ENCODE data around the gene SCN1A. TPM values are rescaled to one million over a fixed set of nuclear protein-coding genes. Genes with fewer than 3 reads are reported as not detected.
"Not testable (repeated sequence)": the region's sequence is repeated elsewhere in the genome, so short reads cannot be mapped to it uniquely, and the experiment has no call there.

Gene SCN1A
- total and polyA plus RNA-seq, 2 of the 8 experiments (the other 6 are each of a cell fraction or from before 2014, with no cell fraction given), result 0.18 to 1.9 TPM

DNA sequence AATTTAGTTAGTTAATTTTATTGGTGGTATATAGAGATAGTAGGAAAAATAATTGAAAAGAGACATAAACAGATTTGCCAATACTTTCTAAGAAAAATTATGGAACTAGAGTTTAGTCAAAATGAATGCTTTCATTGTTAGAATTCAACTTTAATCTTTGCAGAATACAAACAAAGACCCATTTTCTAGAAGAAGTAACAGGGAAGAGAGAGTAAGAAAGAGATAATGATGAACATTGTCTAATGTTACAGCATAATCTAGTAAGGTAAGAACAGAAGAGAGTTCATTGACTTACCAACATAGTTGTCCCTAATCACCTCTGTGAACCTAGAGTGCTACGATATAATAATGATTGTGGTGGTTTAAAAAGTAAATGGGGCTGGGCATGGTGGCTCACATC lies 23.7 kb downstream of the SCN1A start (continued):
- TF ChIP-seq ATF2 (IDR thresholded peaks at IDR 0.05; ENCODE audit: low read length) (no peak), TAF7 (optimal IDR thresholded peaks at IDR 0.05; ENCODE audit: borderline replicate concordance, low read depth, low read length) (no peak), POLR2A (IDR thresholded peaks at IDR 0.05; ENCODE audit: control extremely low read depth in 1 of 2, low read depth in 2 of 2, low read length in 2 of 2) (no peak), RAD21 (IDR thresholded peaks at IDR 0.05 in 1 of 2, conservative IDR thresholded peaks at IDR 0.05 in 1 of 2; ENCODE audit: low read depth in 2 of 2, low read length in 2 of 2) (no peak), GTF2F1 (IDR thresholded peaks at IDR 0.05; ENCODE audit: borderline replicate concordance, low read depth, low read length) (no peak), TAF1 (IDR thresholded peaks at IDR 0.05; ENCODE audit: low read depth, low read length) (no peak), PHF8 (conservative IDR thresholded peaks at IDR 0.05; ENCODE audit: low read depth, low read length) (no peak), KDM1A (IDR thresholded peaks at IDR 0.05; ENCODE audit: borderline replicate concordance, low read length) (no peak)
- TF ChIP-seq, protein P1, sequence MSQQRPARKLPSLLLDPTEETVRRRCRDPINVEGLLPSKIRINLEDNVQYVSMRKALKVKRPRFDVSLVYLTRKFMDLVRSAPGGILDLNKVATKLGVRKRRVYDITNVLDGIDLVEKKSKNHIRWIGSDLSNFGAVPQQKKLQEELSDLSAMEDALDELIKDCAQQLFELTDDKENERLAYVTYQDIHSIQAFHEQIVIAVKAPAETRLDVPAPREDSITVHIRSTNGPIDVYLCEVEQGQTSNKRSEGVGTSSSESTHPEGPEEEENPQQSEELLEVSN (IDR thresholded peaks at IDR 0.05), result no peak

DNA sequence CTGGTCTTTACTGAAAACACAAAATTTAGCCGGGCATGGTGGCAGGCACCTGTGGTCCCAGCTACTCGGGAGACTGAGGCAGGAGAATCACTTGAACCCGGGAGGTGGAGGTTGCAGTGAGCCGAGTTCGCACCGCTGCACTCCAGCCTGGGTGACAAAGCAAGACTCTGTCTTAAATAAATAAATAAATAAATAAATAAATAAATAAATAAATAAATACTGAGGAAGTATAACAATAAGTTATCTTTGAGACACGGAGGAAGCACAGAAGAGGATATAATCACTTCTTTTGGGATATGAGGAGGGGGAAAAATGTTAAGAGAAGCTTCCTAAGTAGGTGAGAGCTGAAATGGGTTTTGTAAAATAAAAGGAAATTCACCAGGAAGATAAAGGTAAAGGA lies 24.5 kb downstream of the SCN1A start:
- H3K4me1 ChIP-seq (replicated peaks in 1 of 4; ENCODE audit: control insufficient read depth in 3 of 4, insufficient read depth in 4 of 4, low read length in 3 of 4); H2AFZ ChIP-seq (ENCODE audit: low read length); H2BK15ac ChIP-seq (ENCODE audit: low read length); H3K9ac ChIP-seq (replicated peaks in 1 of 4; ENCODE audit: extremely low read depth in 1 of 4, low read depth in 3 of 4, low read length in 3 of 4); H3K23me2 ChIP-seq (ENCODE audit: low read depth, low read length); H3K4me2 ChIP-seq (ENCODE audit: insufficient read depth in 1 of 2, low read depth in 2 of 2, low read length in 2 of 2); H3K4ac ChIP-seq (replicated peaks; ENCODE audit: insufficient read length, low read depth, low read length); H2AK5ac ChIP-seq (ENCODE audit: low read depth, low read length); H3K9me3 ChIP-seq (ENCODE audit: insufficient read depth in 2 of 2, low read depth in 1 of 2, low read length in 1 of 2); H2BK20ac ChIP-seq (ENCODE audit: low read length); H3K56ac ChIP-seq (replicated peaks; ENCODE audit: insufficient read length, low read depth, low read length); H3K23ac ChIP-seq (ENCODE audit: insufficient read length); FAIRE-seq; H4K5ac ChIP-seq (ENCODE audit: insufficient read length, low read depth, low read length); H2BK5ac ChIP-seq (ENCODE audit: low read depth, low read length); H3K79me2 ChIP-seq (ENCODE audit: control insufficient read depth in 1 of 2, insufficient read depth in 2 of 2, low read length in 2 of 2); DNase-seq (ENCODE audit: low read depth in 1 of 2, low spot score in 2 of 2); H2BK120ac ChIP-seq (replicated peaks; ENCODE audit: low read depth, low read length); POLR2A ChIA-PET (ENCODE audit: partially characterized antibody); H3K4me3 ChIP-seq (ENCODE audit: extremely low read depth in 1 of 4, insufficient read depth in 2 of 4, low read depth in 3 of 4, low read length in 4 of 4); H2BK12ac ChIP-seq (ENCODE audit: low read depth, low read length); H4K91ac ChIP-seq (replicated peaks; ENCODE audit: insufficient read length, low read length); H3K79me1 ChIP-seq (ENCODE audit: low read depth, low read length); H4K8ac ChIP-seq (ENCODE audit: extremely low read depth, insufficient read depth, low read length); H3K36me3 ChIP-seq (ENCODE audit: control insufficient read depth in 2 of 4, insufficient read depth in 4 of 4, low read length in 3 of 4); H3K27ac ChIP-seq (ENCODE audit: low read depth, low read length); H3K27me3 ChIP-seq (replicated peaks in 1 of 4; ENCODE audit: control insufficient read depth in 3 of 4, extremely low read depth in 1 of 4, insufficient read depth in 3 of 4, low read length in 3 of 4); H3K14ac ChIP-seq (ENCODE audit: insufficient read length); H3K18ac ChIP-seq (ENCODE audit: extremely low read depth, low read length); H4K20me1 ChIP-seq (replicated peaks in 1 of 2; ENCODE audit: control insufficient read depth in 1 of 2, insufficient read depth in 2 of 2, low read length in 2 of 2): not testable (repeated sequence)
- WGBS, 2 experiments (ENCODE audit: extremely low coverage in 1 of 2, insufficient coverage in 1 of 2, insufficient read length in 1 of 2, insufficient replicate concordance in 2 of 2, low coverage in 1 of 2, low lambda C conversion rate in 2 of 2, missing lambda C conversion rate in 1 of 2), result 89% methylated on average over 7 of the region's 7 CpGs; no CpG with 5 or more reads in 1 of the 2 experiments
- CTCF ChIA-PET (ENCODE audit: partially characterized antibody), result interaction anchor here (0.9 to 2.7 kb wide), 5 partner anchors 23 to 148 kb away, joined by 3 to 18 read pairs (median 3); partner anchors contain the start of gene SCN1A
